Endothelial cell of umbilical vein (primary cell): ENCODE data around the gene CISD3. TPM values are rescaled to one million over a fixed set of nuclear protein-coding genes. Genes with fewer than 3 reads are reported as not detected.

Source experiments
- BruUV-seq: library from RNA; stranded (reverse); fragments of 400-500 nt; replicated peaks from 2 replicates; lab custom pipeline; 2021; lab: Mats Ljungman, UMichigan
- CTCF ChIA-PET: fragments of 300-600, 350-600 bp; sonication (Branson Sonifier 250); formaldehyde crosslinking; loops from one replicate; lab custom pipeline; 2021; ENCODE audit warnings: antibody characterized with exemption, inconsistent platforms; lab: Charles Lee
- POLR2A ChIA-PET: fragments of 300-600, 350-600 bp; sonication (Branson Sonifier 250); formaldehyde crosslinking; loops from one replicate; lab custom pipeline; 2021; ENCODE audit warnings: antibody characterized with exemption, inconsistent platforms; lab: Charles Lee
- DNase-seq: peaks from one replicate; pipeline ENCODE4 v3.0.0-alpha.2; 2011; ENCODE audit warnings: low read depth, low spot score
- FAIRE-seq: peaks from 2 replicates; lab custom pipeline; 2011; peaks lifted over from hg19 to GRCh38; lab: Jason Lieb, UNC
- H2AFZ ChIP-seq: 2 replicates; pipeline ENCODE4 v1.6.0; 2012; ENCODE audit warnings: low read depth, low read length, control low read depth, inconsistent platforms
- H3K27ac ChIP-seq: 2 replicates; pipeline ENCODE4 v1.5.1; 2011; ENCODE audit warnings: low read depth, mild to moderate bottlenecking, control low read depth, low read length, moderate library complexity; ENCODE audit not compliant: insufficient read depth
- H3K27me3 ChIP-seq, 2 experiments: 2 replicates each; pipeline versions ENCODE4 v1.6.0 to v1.6.1; 2011; ENCODE audit warnings: low read length in 2 of 2, mixed read lengths in 1 of 2; ENCODE audit not compliant: control insufficient read depth in 2 of 2, insufficient read depth in 2 of 2
- H3K36me3 ChIP-seq, 2 experiments: 2 replicates in 1 of 2; 3 replicates in 1 of 2; pipeline ENCODE4 v1.5.1; 2011; ENCODE audit warnings: low read length in 2 of 2, mild to moderate bottlenecking in 1 of 2, moderate library complexity in 1 of 2; ENCODE audit not compliant: control insufficient read depth in 2 of 2, insufficient read depth in 2 of 2; ENCODE audit errors: extremely low read depth in 1 of 2
- H3K4me1 ChIP-seq: 3 replicates; pipeline ENCODE4 v1.5.1; 2011; ENCODE audit warnings: mild to moderate bottlenecking, low read length; ENCODE audit not compliant: control insufficient read depth, insufficient read depth; ENCODE audit errors: extremely low read depth
- H3K4me2 ChIP-seq: 2 replicates; pipeline ENCODE4 v1.6.1; 2011; ENCODE audit warnings: low read length, control low read depth, mixed read lengths; ENCODE audit not compliant: insufficient read depth
- H3K4me3 ChIP-seq, 3 experiments: fragments of 200-600 bp in 1 of 3; sonication (generic), shearing (Covaris generic) in 1 of 3; replicated peaks in 1 of 3; 2 replicates each; pipeline ENCODE4 v1.5.1; 2011 to 2016; ENCODE audit warnings: control low read depth in 3 of 3, low read length in 3 of 3, mild to moderate bottlenecking in 2 of 3, inconsistent platforms in 1 of 3, low read depth in 1 of 3, moderate library complexity in 1 of 3; ENCODE audit not compliant: insufficient read depth in 1 of 3
- H3K79me2 ChIP-seq: 2 replicates; pipeline ENCODE4 v1.6.0; 2012; ENCODE audit warnings: low read length, inconsistent platforms; ENCODE audit not compliant: control insufficient read depth, insufficient read depth
- H3K9ac ChIP-seq: replicated peaks from 2 replicates; pipeline ENCODE3; 2011; ENCODE audit warnings: low read length, control low read depth; ENCODE audit not compliant: insufficient read depth; ENCODE audit errors: extremely low read depth
- H3K9me1 ChIP-seq: replicated peaks from 3 replicates; pipeline ENCODE4 v1.6.0; 2011; ENCODE audit warnings: mild to moderate bottlenecking, low read length; ENCODE audit not compliant: control insufficient read depth, insufficient read depth; ENCODE audit errors: extremely low read depth
- H3K9me3 ChIP-seq: replicated peaks from 2 replicates; pipeline ENCODE4 v1.5.1; 2012; ENCODE audit warnings: low read length, inconsistent platforms; ENCODE audit not compliant: control insufficient read depth, insufficient read depth
- H4K20me1 ChIP-seq: replicated peaks from 2 replicates; pipeline ENCODE3; 2011; ENCODE audit warnings: mild to moderate bottlenecking, low read length; ENCODE audit not compliant: control insufficient read depth, insufficient read depth; ENCODE audit errors: extremely low read depth
- CTCF ChIP-seq, 2 donors: IDR thresholded peaks; 1 replicate in 1 of 2; 2 replicates in 1 of 2; pipeline ENCODE4 v1.5.1; 2011; ENCODE audit warnings: low read length in 2 of 2, mild to moderate bottlenecking in 2 of 2, moderate library complexity in 2 of 2, control low read depth in 1 of 2, inconsistent platforms in 1 of 2, low read depth in 1 of 2; ENCODE audit not compliant: insufficient read depth in 1 of 2; ENCODE audit errors: extremely low read depth in 1 of 2
- EZH2 ChIP-seq: IDR thresholded peaks from 2 replicates; pipeline ENCODE4 v1.6.1; 2012; ENCODE audit warnings: borderline replicate concordance, low read depth, mild to moderate bottlenecking, moderate library complexity, low read length, inconsistent platforms; ENCODE audit not compliant: severe bottlenecking
- FOS ChIP-seq: IDR thresholded peaks from 2 replicates; pipeline ENCODE4 v1.6.1; 2011; ENCODE audit warnings: mild to moderate bottlenecking, low read length, moderate library complexity, borderline replicate concordance; ENCODE audit not compliant: insufficient read depth
- GATA2 ChIP-seq: IDR thresholded peaks from 2 replicates; pipeline ENCODE4 v1.7.0; 2011; ENCODE audit warnings: low read depth, mild to moderate bottlenecking, moderate library complexity, mixed read lengths, low read length; ENCODE audit not compliant: insufficient read length, insufficient read depth
- JUN ChIP-seq: IDR thresholded peaks from 2 replicates; pipeline ENCODE4 v1.6.1; 2011; ENCODE audit warnings: borderline replicate concordance, low read depth; ENCODE audit not compliant: insufficient read length, insufficient read depth
- MYC ChIP-seq: IDR thresholded peaks from one replicate; pipeline ENCODE4 v1.6.1; 2011; ENCODE audit warnings: mild to moderate bottlenecking, low read depth, low read length
- POLR2A ChIP-seq: IDR thresholded peaks from 2 replicates; pipeline ENCODE4 v1.6.1; 2012; ENCODE audit warnings: low read depth, mild to moderate bottlenecking, control low read depth, low read length
- POLR2AphosphoS5 ChIP-seq: IDR thresholded peaks from 2 replicates; pipeline ENCODE4 v1.6.1; 2012; ENCODE audit warnings: low read depth, mild to moderate bottlenecking, control low read depth, low read length, moderate library complexity; ENCODE audit not compliant: insufficient read depth
- dilution Hi-C: fragments of 300-500 bp; cut with MboI; formaldehyde crosslinking; loops from one replicate; pipeline ENCODE4 v1.15.0; 2019; ENCODE audit warnings: low sequenced_read_pairs; ENCODE audit not compliant: extremely low pct_ligation_motif_present
- intact Hi-C: fragments of 100-400 bp; cut with micrococcal nuclease; formaldehyde crosslinking; loops from one replicate; pipeline ENCODE4 v1.10.0; 2022
- polyA plus RNA-seq, 4 experiments: library from polyadenylated mRNA; depleted of rRNA in 3 of 4; stranded (reverse) in 3 of 4; unstranded in 1 of 4; fragments of >200 nt; gene quantifications; 2 replicates each; pipeline versions ENCODE4 v1.2.1 to v1.2.3, GENCODE V29; 2011 to 2012; ENCODE audit warnings: missing spikeins in 1 of 4
- total RNA-seq: library from RNA; stranded (reverse); gene quantifications from 2 replicates; pipeline ENCODE4 v1.2.3, GENCODE V29; 2021
- TF ChIP-seq, protein P1 (sequence below): IDR thresholded peaks from 2 replicates; pipeline ENCODE4 v1.6.1; 2011; ENCODE audit not compliant: insufficient read depth, insufficient read length

Gene CISD3
- total and polyA plus RNA-seq, 2 donors (not counting 3 experiments of a cell fraction or from before 2014, with no cell fraction given) = 8.7 to 23.7 TPM

- Histone ChIP-seq H3K4me3 (no peak overlapping the region), H3K4me2 (no peak overlapping the region), H3K9me1 (no peaks in the 10 kb centered on the region), H3K4me1 (peaks cover 27% of the 10 kb centered on the region), H3K79me2 (peaks cover 3% of the 10 kb centered on the region), H2AFZ (no peak overlapping the region), H3K27me3 (no peaks in the 10 kb centered on the region), H4K20me1 (no peaks in the 10 kb centered on the region), H3K27ac (no peak overlapping the region), H3K36me3 (peaks cover 2 to 23% of the 10 kb centered on the region in 2 experiments), H3K9ac (no peak overlapping the region), H3K9me3 (no peaks in the 10 kb centered on the region)
- BruUV-seq = no TSS peak
- no peak for FAIRE-seq
- dilution Hi-C loops (no loop called here), intact Hi-C loops (no loop called here)
- ChIA-PET CTCF (interaction anchor here (5.4 kb wide), 1 partner anchor 56 kb away, joined by 138 read pairs; the partner anchor contains the start of gene EPOP), POLR2A (no interaction called here)
- TF ChIP-seq POLR2A (no peak), CTCF (IDR thresholded peaks at IDR 0.05; ENCODE audit: extremely low read depth in 1 of 2, insufficient read depth in 1 of 2, low read depth in 1 of 2, low read length in 2 of 2) (no peak), EZH2 (no peak), MYC (no peak), JUN (no peak), GATA2 (no peak), FOS (no peak), POLR2AphosphoS5 (no peak)
- TF ChIP-seq, protein P1, sequence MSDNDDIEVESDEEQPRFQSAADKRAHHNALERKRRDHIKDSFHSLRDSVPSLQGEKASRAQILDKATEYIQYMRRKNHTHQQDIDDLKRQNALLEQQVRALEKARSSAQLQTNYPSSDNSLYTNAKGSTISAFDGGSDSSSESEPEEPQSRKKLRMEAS = no peak
- no peak for DNase-seq
Measured at GRCh38 chr17:38733282-38733981, 3.3 kb downstream of the CISD3 start.
